ENCODE measurements around the gene IFT27.

DNA sequence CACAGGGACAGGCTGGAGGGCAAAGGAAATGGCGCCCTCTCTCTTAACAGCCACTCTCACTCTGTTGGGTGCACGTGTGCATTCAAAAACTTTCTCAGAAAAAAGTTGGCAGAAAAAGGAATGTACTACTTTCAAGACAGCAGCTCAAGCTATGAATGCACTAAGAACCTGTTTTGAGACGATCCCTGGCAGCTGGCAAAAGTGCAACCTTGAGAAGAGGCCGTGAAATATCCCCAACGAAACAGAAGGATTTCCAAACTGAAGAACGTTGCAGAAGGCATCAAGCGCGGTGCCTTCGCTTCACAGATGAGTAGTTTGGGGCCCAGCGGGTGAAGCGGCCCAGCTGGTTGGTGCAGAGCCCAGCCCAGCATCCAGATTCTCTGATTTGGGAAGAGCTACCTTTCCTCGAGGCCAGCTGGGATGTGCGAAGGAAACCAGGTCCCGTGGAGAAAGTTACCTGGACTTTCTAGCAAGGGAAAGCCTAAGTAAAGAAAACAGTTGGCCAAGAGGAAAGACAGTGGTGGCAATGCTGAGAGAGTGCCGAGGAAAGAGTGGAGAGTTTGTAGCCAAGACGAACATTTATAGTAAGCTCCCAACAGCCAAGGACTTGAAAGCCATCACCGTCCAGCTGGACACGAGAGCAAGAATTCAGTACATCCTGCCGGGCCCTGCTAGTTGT, 16.3 kb downstream of the IFT27 start:
- TF ChIP-seq, protein P1, sequence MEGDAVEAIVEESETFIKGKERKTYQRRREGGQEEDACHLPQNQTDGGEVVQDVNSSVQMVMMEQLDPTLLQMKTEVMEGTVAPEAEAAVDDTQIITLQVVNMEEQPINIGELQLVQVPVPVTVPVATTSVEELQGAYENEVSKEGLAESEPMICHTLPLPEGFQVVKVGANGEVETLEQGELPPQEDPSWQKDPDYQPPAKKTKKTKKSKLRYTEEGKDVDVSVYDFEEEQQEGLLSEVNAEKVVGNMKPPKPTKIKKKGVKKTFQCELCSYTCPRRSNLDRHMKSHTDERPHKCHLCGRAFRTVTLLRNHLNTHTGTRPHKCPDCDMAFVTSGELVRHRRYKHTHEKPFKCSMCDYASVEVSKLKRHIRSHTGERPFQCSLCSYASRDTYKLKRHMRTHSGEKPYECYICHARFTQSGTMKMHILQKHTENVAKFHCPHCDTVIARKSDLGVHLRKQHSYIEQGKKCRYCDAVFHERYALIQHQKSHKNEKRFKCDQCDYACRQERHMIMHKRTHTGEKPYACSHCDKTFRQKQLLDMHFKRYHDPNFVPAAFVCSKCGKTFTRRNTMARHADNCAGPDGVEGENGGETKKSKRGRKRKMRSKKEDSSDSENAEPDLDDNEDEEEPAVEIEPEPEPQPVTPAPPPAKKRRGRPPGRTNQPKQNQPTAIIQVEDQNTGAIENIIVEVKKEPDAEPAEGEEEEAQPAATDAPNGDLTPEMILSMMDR (IDR thresholded peaks at IDR 0.05): no peak
- TF ChIP-seq EP300 (IDR thresholded peaks at IDR 0.05) (no peak), POLR2A (IDR thresholded peaks at IDR 0.05) (no peak), POLR2AphosphoS5 (IDR thresholded peaks at IDR 0.05) (no peak)

Measured in gastroesophageal sphincter (tissue), 3 donors.